ENCODE measurements around the gene ZNF830. TPM values are rescaled to one million over a fixed set of nuclear protein-coding genes. Genes with fewer than 3 reads are reported as not detected.

The ZNF830 gene
- total and polyA plus RNA-seq, 9 of the 15 experiments (the other 6 are each of a cell fraction or from before 2014, with no cell fraction given), result 13.1 to 28.7 (median 21.7) TPM

DNA sequence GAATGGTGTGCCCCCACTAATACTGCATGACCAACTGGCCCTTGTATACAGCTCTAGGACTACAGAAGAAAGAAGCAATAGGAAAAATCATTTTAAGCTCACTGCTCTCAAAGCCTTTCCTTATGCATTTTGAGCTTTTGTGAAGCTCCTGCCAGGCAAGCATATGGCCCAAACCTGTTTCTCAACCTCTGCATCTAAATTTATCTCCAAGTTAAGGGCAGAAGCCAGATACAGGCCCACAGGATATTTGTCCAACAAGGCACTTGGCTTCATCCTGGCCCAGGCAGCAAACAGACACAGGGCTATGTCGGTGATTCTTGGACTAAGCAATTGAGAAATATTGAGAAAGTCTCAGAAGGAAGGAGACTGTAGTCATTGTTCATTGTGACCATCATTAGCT, 44.0 kb upstream of the ZNF830 start:
- ChIA-PET CTCF (ENCODE audit: low intra/inter-chr PET ratio) (no interaction called here), POLR2A (no interaction called here)
- WGBS (ENCODE audit: insufficient coverage, low coverage, missing lambda C conversion rate), result 0% methylated on average over 1 of the region's 1 CpG
- in situ Hi-C loops (cut with MboI), result no loop called here
- BruUV-seq (replicated peaks), result no TSS peak
- Histone ChIP-seq H3K36me3 (ENCODE audit: control insufficient read depth, insufficient read depth, low read length) (no peaks in the 10 kb centered on the region), H3K79me2 (ENCODE audit: control insufficient read depth, insufficient read depth, low read length) (no peaks in the 10 kb centered on the region), H4K20me1 (replicated peaks; ENCODE audit: control insufficient read depth, insufficient read depth, low read length) (no peaks in the 10 kb centered on the region), H3K27me3 (ENCODE audit: control insufficient read depth in 2 of 2, insufficient read depth in 2 of 2, low read length in 2 of 2) (no peaks in the 10 kb centered on the region), H3K4me1 (replicated peaks in 1 of 2; ENCODE audit: control insufficient read depth in 2 of 2, insufficient read depth in 2 of 2, low read length in 2 of 2) (no peaks in the 10 kb centered on the region), H3K27ac (ENCODE audit: extremely low read depth, low read depth, low read length) (no peak overlapping the region), H3K9ac (ENCODE audit: insufficient read depth in 1 of 2, low read depth in 2 of 2, low read length in 2 of 2) (no peak overlapping the region), H3K4me3 (no peak overlapping the region), H2AFZ (ENCODE audit: low read depth, low read length) (no peak overlapping the region), H3K4me2 (ENCODE audit: insufficient read depth, low read length) (no peak overlapping the region), H3K9me1 (ENCODE audit: control insufficient read depth, insufficient read depth, low read length) (no peaks in the 10 kb centered on the region), H3K9me3 (replicated peaks; ENCODE audit: control insufficient read depth, insufficient read depth, low read depth, low read length) (no peaks in the 10 kb centered on the region)
- no peak for FAIRE-seq
- TF ChIP-seq ZNF584 (CRISPR knock-in tag; IDR thresholded peaks at IDR 0.05; ENCODE audit: low read depth), result no peak
- TF ChIP-seq, protein P1, sequence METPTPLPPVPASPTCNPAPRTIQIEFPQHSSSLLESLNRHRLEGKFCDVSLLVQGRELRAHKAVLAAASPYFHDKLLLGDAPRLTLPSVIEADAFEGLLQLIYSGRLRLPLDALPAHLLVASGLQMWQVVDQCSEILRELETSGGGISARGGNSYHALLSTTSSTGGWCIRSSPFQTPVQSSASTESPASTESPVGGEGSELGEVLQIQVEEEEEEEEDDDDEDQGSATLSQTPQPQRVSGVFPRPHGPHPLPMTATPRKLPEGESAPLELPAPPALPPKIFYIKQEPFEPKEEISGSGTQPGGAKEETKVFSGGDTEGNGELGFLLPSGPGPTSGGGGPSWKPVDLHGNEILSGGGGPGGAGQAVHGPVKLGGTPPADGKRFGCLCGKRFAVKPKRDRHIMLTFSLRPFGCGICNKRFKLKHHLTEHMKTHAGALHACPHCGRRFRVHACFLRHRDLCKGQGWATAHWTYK (CRISPR knock-in tag; IDR thresholded peaks at IDR 0.05), result no peak
- TF ChIP-seq POLR2H (tag; IDR thresholded peaks at IDR 0.05; ENCODE audit: low read depth), result no peak
- no peak for TF ChIP-seq C11orf30 (IDR thresholded peaks at IDR 0.05; ENCODE audit: low read depth)
- no peak for TF ChIP-seq ZNF431 (CRISPR knock-in tag; IDR thresholded peaks at IDR 0.05)
- TF ChIP-seq CHCHD3 (CRISPR knock-in tag; IDR thresholded peaks at IDR 0.05), result no peak
- TF ChIP-seq HEY1 (CRISPR knock-in tag; IDR thresholded peaks at IDR 0.05; ENCODE audit: borderline replicate concordance), result no peak
- no peak for ATAC-seq
- no peak for DNase-seq (ENCODE audit: extremely low read depth in 1 of 4, low spot score in 3 of 4)
- intact Hi-C loops (cut with micrococcal nuclease), result no loop called here

Data from K562 (cell line).